ENCODE measurements around the gene PEX14.
A peak's percentile ranks its signal among the peaks of the same experiment; 100 is the strongest.

PEX14 gene

GRCh38 chr1:10516925-10517676 is 42.4 kb downstream of the PEX14 start:
- no peak for DNase-seq (ENCODE audit: low spot score)

- no peak for DNase-seq (ENCODE audit: low spot score)
Measured at GRCh38 chr1:10517677-10517982, 42.9 kb downstream of the PEX14 start.

GRCh38 chr1:10519016-10519417 is 44.3 kb downstream of the PEX14 start:
- no peak for DNase-seq (ENCODE audit: low spot score)

GRCh38 chr1:10520497-10520896 is 45.7 kb downstream of the PEX14 start:
- no peak for DNase-seq (ENCODE audit: low spot score)

- no peak for DNase-seq (ENCODE audit: low spot score)
Measured at GRCh38 chr1:10520952-10521351, 46.2 kb downstream of the PEX14 start.

GRCh38 chr1:10521537-10522157 is 46.9 kb downstream of the PEX14 start:
- DNase-seq (ENCODE audit: low spot score): no peak

GRCh38 chr1:10522322-10522860 is 47.6 kb downstream of the PEX14 start:
- DNase-seq (ENCODE audit: low spot score): no peak

- DNase-seq (ENCODE audit: low spot score): peak; percentile 39
Measured at GRCh38 chr1:10525208-10525607, 50.5 kb downstream of the PEX14 start.

GRCh38 chr1:10528066-10529014 is 53.6 kb downstream of the PEX14 start:
- no peak for DNase-seq (ENCODE audit: low spot score)

- DNase-seq (ENCODE audit: low spot score): no peak
Measured at GRCh38 chr1:10529091-10529490, 54.3 kb downstream of the PEX14 start.

- no peak for DNase-seq (ENCODE audit: low spot score)
Measured at GRCh38 chr1:10529765-10530164, 55.0 kb downstream of the PEX14 start.

GRCh38 chr1:10530281-10530740 is 55.6 kb downstream of the PEX14 start:
- no peak for DNase-seq (ENCODE audit: low spot score)

- DNase-seq (ENCODE audit: low spot score): no peak
Measured at GRCh38 chr1:10530756-10531495, 56.2 kb downstream of the PEX14 start.

- DNase-seq (ENCODE audit: low spot score): no peak
Measured at GRCh38 chr1:10532362-10532761, 57.6 kb downstream of the PEX14 start.

GRCh38 chr1:10534519-10534918 is 59.8 kb downstream of the PEX14 start:
- no peak for DNase-seq (ENCODE audit: low spot score)

GRCh38 chr1:10536133-10536770 is 61.5 kb downstream of the PEX14 start:
- DNase-seq (ENCODE audit: low spot score): no peak

- no peak for DNase-seq (ENCODE audit: low spot score)
Measured at GRCh38 chr1:10537082-10537766, 62.5 kb downstream of the PEX14 start.

- DNase-seq (ENCODE audit: low spot score): no peak
Measured at GRCh38 chr1:10538646-10539355, 64.1 kb downstream of the PEX14 start.

- no peak for DNase-seq (ENCODE audit: low spot score)
Measured at GRCh38 chr1:10539411-10540043, 64.8 kb downstream of the PEX14 start.

Data from CD4-positive, alpha-beta T cell treated with Interleukin-2 at 100 ng/mL for 4 hours (primary cell).